H1 (cell line): ENCODE results near the gene RGS6. TPM values are rescaled to one million over a fixed set of nuclear protein-coding genes. Genes with fewer than 3 reads are reported as not detected.

Experiments used
- CTCF ChIA-PET: fragments of 300-600 bp; sonication (Branson Sonifier 250); formaldehyde crosslinking; loops from one replicate; lab custom pipeline; 2021; ENCODE audit not compliant: partially characterized antibody; lab: Charles Lee
- POLR2A ChIA-PET: fragments of 300-600 bp; sonication (Branson Sonifier 250); formaldehyde crosslinking; loops from one replicate; lab custom pipeline; 2021; ENCODE audit warnings: inconsistent platforms; ENCODE audit not compliant: partially characterized antibody; lab: Charles Lee
- DNase-seq, 2 experiments: peaks; one replicate each; pipeline versions ENCODE4 v3.0.0 to v3.0.0-alpha.2; 2010 to 2022; ENCODE audit warnings: low spot score in 2 of 2, low read depth in 1 of 2, mixed read lengths in 1 of 2
- FAIRE-seq: peaks from 2 replicates; lab custom pipeline; 2011; peaks lifted over from hg19 to GRCh38; lab: Jason Lieb, UNC
- H2AFZ ChIP-seq: 2 replicates; pipeline ENCODE4 v1.8.1; 2012; ENCODE audit warnings: low read length, inconsistent platforms
- H2AK5ac ChIP-seq: 2 replicates; pipeline ENCODE4 v1.6.1; 2013; ENCODE audit warnings: low read depth, low read length
- H2BK120ac ChIP-seq: replicated peaks from 2 replicates; pipeline ENCODE3; 2013; ENCODE audit warnings: low read depth, low read length, inconsistent platforms
- H2BK12ac ChIP-seq: 2 replicates; pipeline ENCODE4 v1.6.1; 2013; ENCODE audit warnings: low read depth, low read length
- H2BK15ac ChIP-seq: 2 replicates; pipeline ENCODE4 v1.6.1; 2013; ENCODE audit warnings: low read length
- H2BK20ac ChIP-seq: 2 replicates; pipeline ENCODE4 v1.6.1; 2013; ENCODE audit warnings: low read length
- H2BK5ac ChIP-seq: 2 replicates; pipeline ENCODE4 v1.6.1; 2013; ENCODE audit warnings: low read depth, low read length
- H3K14ac ChIP-seq: 2 replicates; pipeline ENCODE4 v1.6.1; 2013; ENCODE audit warnings: inconsistent platforms; ENCODE audit not compliant: insufficient read length
- H3K18ac ChIP-seq: 2 replicates; pipeline ENCODE4 v1.6.1; 2013; ENCODE audit warnings: low read length; ENCODE audit errors: extremely low read depth
- H3K23ac ChIP-seq: 2 replicates; pipeline ENCODE4 v1.6.1; 2013; ENCODE audit warnings: inconsistent platforms; ENCODE audit not compliant: insufficient read length
- H3K23me2 ChIP-seq: 2 replicates; pipeline ENCODE4 v1.6.1; 2013; ENCODE audit warnings: low read depth, low read length
- H3K27ac ChIP-seq: 2 replicates; pipeline ENCODE4 v1.6.1; 2011; ENCODE audit warnings: low read depth, low read length, inconsistent platforms
- H3K27me3 ChIP-seq, 4 experiments: replicated peaks in 1 of 4; 1 replicate in 1 of 4; 2 replicates in 3 of 4; pipeline versions ENCODE4 v1.6.1 to v1.8.1; 2011 to 2013; ENCODE audit warnings: low read length in 3 of 4, mild to moderate bottlenecking in 3 of 4, inconsistent platforms in 2 of 4, mixed read lengths in 2 of 4, moderate library complexity in 1 of 4; ENCODE audit not compliant: control insufficient read depth in 3 of 4, insufficient read depth in 3 of 4; ENCODE audit errors: extremely low read depth in 1 of 4
- H3K36me3 ChIP-seq, 4 experiments: 2 replicates each; pipeline versions ENCODE4 v1.6.1 to v1.8.1; 2011 to 2013; ENCODE audit warnings: mild to moderate bottlenecking in 4 of 4, low read length in 3 of 4, moderate library complexity in 2 of 4, control low read depth in 1 of 4, inconsistent platforms in 1 of 4; ENCODE audit not compliant: insufficient read depth in 4 of 4, control insufficient read depth in 2 of 4
- H3K4ac ChIP-seq: replicated peaks from 2 replicates; pipeline ENCODE3; 2013; ENCODE audit warnings: low read length, low read depth, mixed read lengths, inconsistent platforms; ENCODE audit not compliant: insufficient read length
- H3K4me1 ChIP-seq, 4 experiments: replicated peaks in 1 of 4; 1 replicate in 1 of 4; 2 replicates in 3 of 4; pipeline versions ENCODE4 v1.6.1 to v1.8.1; 2011 to 2013; ENCODE audit warnings: low read length in 3 of 4, inconsistent platforms in 2 of 4, mixed read lengths in 1 of 4; ENCODE audit not compliant: insufficient read depth in 4 of 4, control insufficient read depth in 3 of 4
- H3K4me2 ChIP-seq, 2 experiments: 2 replicates each; pipeline versions ENCODE4 v1.6.1 to v1.8.1; 2011 to 2013; ENCODE audit warnings: low read depth in 2 of 2, low read length in 2 of 2, control low read depth in 1 of 2, inconsistent platforms in 1 of 2, mild to moderate bottlenecking in 1 of 2; ENCODE audit not compliant: insufficient read depth in 1 of 2
- H3K4me3 ChIP-seq, 4 experiments: fragments of 200-600, 300-600 bp in 1 of 4; sonication (generic), shearing (Covaris generic), sonication (Bioruptor Twin) in 1 of 4; 2 replicates each; pipeline versions ENCODE4 v1.5.1 to v1.8.1; 2011 to 2016; ENCODE audit warnings: low read length in 4 of 4, low read depth in 3 of 4, control low read depth in 2 of 4, inconsistent platforms in 2 of 4, mild to moderate bottlenecking in 2 of 4, mixed read lengths in 1 of 4, moderate library complexity in 1 of 4; ENCODE audit not compliant: insufficient read depth in 2 of 4; ENCODE audit errors: extremely low read depth in 1 of 4
- H3K56ac ChIP-seq: replicated peaks from 2 replicates; pipeline ENCODE3; 2013; ENCODE audit warnings: low read depth, mild to moderate bottlenecking, mixed read lengths, low read length, inconsistent platforms; ENCODE audit not compliant: insufficient read length
- H3K79me1 ChIP-seq: 2 replicates; pipeline ENCODE4 v1.6.1; 2013; ENCODE audit warnings: low read depth, low read length, control low read depth
- H3K79me2 ChIP-seq, 2 experiments: 2 replicates each; pipeline versions ENCODE4 v1.6.1 to v1.8.1; 2012 to 2013; ENCODE audit warnings: low read length in 2 of 2, mild to moderate bottlenecking in 2 of 2, inconsistent platforms in 1 of 2; ENCODE audit not compliant: insufficient read depth in 2 of 2, control insufficient read depth in 1 of 2
- H3K9ac ChIP-seq, 4 experiments: replicated peaks in 1 of 4; 1 replicate in 1 of 4; 2 replicates in 3 of 4; pipeline versions ENCODE4 v1.6.1 to v1.8.1; 2011 to 2013; ENCODE audit warnings: low read depth in 3 of 4, low read length in 3 of 4, control low read depth in 2 of 4, mild to moderate bottlenecking in 2 of 4, moderate library complexity in 2 of 4, inconsistent platforms in 1 of 4; ENCODE audit errors: extremely low read depth in 1 of 4
- H3K9me3 ChIP-seq, 2 experiments: 2 replicates each; pipeline versions ENCODE4 v1.6.1 to v1.8.1; 2012 to 2013; ENCODE audit warnings: mild to moderate bottlenecking in 2 of 2, moderate library complexity in 2 of 2, control low read depth in 1 of 2, inconsistent platforms in 1 of 2, low read depth in 1 of 2, low read length in 1 of 2, mixed read lengths in 1 of 2; ENCODE audit not compliant: insufficient read depth in 2 of 2
- H4K20me1 ChIP-seq, 2 experiments: replicated peaks in 1 of 2; 2 replicates each; pipeline versions ENCODE3 to v1.8.1; 2011 to 2013; ENCODE audit warnings: inconsistent platforms in 2 of 2, low read length in 2 of 2, mild to moderate bottlenecking in 1 of 2; ENCODE audit not compliant: insufficient read depth in 2 of 2, control insufficient read depth in 1 of 2
- H4K5ac ChIP-seq: 2 replicates; pipeline ENCODE4 v1.6.1; 2013; ENCODE audit warnings: low read length, low read depth, mixed read lengths, inconsistent platforms; ENCODE audit not compliant: insufficient read length
- H4K8ac ChIP-seq: 2 replicates; pipeline ENCODE4 v1.8.0; 2013; ENCODE audit warnings: mild to moderate bottlenecking, moderate library complexity, low read length, inconsistent platforms; ENCODE audit not compliant: insufficient read depth; ENCODE audit errors: extremely low read depth
- H4K91ac ChIP-seq: replicated peaks from 2 replicates; pipeline ENCODE3; 2013; ENCODE audit warnings: low read length, mixed read lengths, inconsistent platforms; ENCODE audit not compliant: insufficient read length
- ATF2 ChIP-seq: IDR thresholded peaks from 2 replicates; pipeline ENCODE4 v1.6.1; 2012; ENCODE audit warnings: low read length, inconsistent platforms
- HDAC2 ChIP-seq, 2 experiments: fragments of 300-600 bp in 1 of 2; sonication (generic) in 1 of 2; IDR thresholded peaks; 2 replicates each; pipeline ENCODE4 v1.6.1; 2011 to 2012; ENCODE audit warnings: low read depth in 2 of 2, low read length in 2 of 2, mild to moderate bottlenecking in 2 of 2, moderate library complexity in 2 of 2, borderline replicate concordance in 1 of 2, inconsistent platforms in 1 of 2
- KDM1A ChIP-seq: fragments of 200-600, 300-600 bp; sonication (generic); IDR thresholded peaks from 2 replicates; pipeline ENCODE4 v1.7.1; 2016; ENCODE audit warnings: mild to moderate bottlenecking, low read length, borderline replicate concordance
- NRF1 ChIP-seq: IDR thresholded peaks from 2 replicates; pipeline ENCODE4 v1.6.1; 2011; ENCODE audit warnings: mild to moderate bottlenecking, low read depth, low read length, improper control_type of control experiment
- POLR2A ChIP-seq, 2 experiments: IDR thresholded peaks; 1 replicate in 1 of 2; 2 replicates in 1 of 2; pipeline ENCODE4 v1.6.1; 2011; ENCODE audit warnings: low read depth in 2 of 2, low read length in 2 of 2, mild to moderate bottlenecking in 2 of 2; ENCODE audit errors: control extremely low read depth in 1 of 2
- SP4 ChIP-seq: IDR thresholded peaks from 2 replicates; pipeline ENCODE4 v1.6.1; 2012; ENCODE audit warnings: low read length, inconsistent platforms
- SUZ12 ChIP-seq: fragments of 200-600 bp; sonication (generic); IDR thresholded peaks from 2 replicates; pipeline ENCODE4 v1.6.1; 2012; ENCODE audit warnings: mild to moderate bottlenecking, inconsistent platforms, low read length, moderate library complexity, mixed read lengths
- TAF7 ChIP-seq: optimal IDR thresholded peaks from 2 replicates; pipeline ENCODE3; 2011; ENCODE audit warnings: low read depth, mild to moderate bottlenecking, inconsistent platforms, low read length, moderate library complexity, borderline replicate concordance
- TCF12 ChIP-seq: IDR thresholded peaks from 2 replicates; pipeline ENCODE4 v1.6.1; 2011; ENCODE audit warnings: low read depth, mild to moderate bottlenecking, low read length
- USF2 ChIP-seq: IDR thresholded peaks from 2 replicates; pipeline ENCODE4 v1.6.1; 2011; ENCODE audit warnings: low read length, improper control_type of control experiment
- whole genome bisulfite sequencing, 2 experiments: shearing (Covaris generic) in 1 of 2; methylation state at CpG; one replicate each; pipeline versions ENCODE4 v1.1.6 to v1.1.7; 2013 to 2015; ENCODE audit warnings: low lambda C conversion rate in 2 of 2, mixed read lengths in 2 of 2, inconsistent platforms in 1 of 2, low coverage in 1 of 2, missing lambda C conversion rate in 1 of 2; ENCODE audit not compliant: insufficient replicate concordance in 2 of 2, insufficient coverage in 1 of 2, insufficient read length in 1 of 2; ENCODE audit errors: extremely low coverage in 1 of 2, missing lambda C conversion rate in 1 of 2; 5-methylcytosine and 5-hydroxymethylcytosine counted together
- polyA plus RNA-seq, 7 experiments: library from polyadenylated mRNA; depleted of rRNA in 3 of 7; stranded (reverse) in 5 of 7; unstranded in 2 of 7; fragments of >200 nt in 5 of 7; fragments of 200-250 nt in 2 of 7; gene quantifications; 1 replicate in 5 of 7; 2 replicates in 1 of 7; 4 replicates in 1 of 7; pipeline versions ENCODE4 v1.2.1 to v1.2.3, GENCODE V29; 2011 to 2013; ENCODE audit warnings: missing spikeins in 2 of 7, mixed read lengths in 2 of 7
- total RNA-seq: library from RNA; stranded (reverse); fragmentation: NEBNext Ultra II Directional; extraction: Animal tissue kit (Norgen Biotek cat#: 25700); gene quantifications from 2 replicates; pipeline ENCODE4 v1.2.1, GENCODE V29; 2021

RGS6 gene
- total and polyA plus RNA-seq, 2 of the 8 experiments (the other 6 are each of a cell fraction or from before 2014, with no cell fraction given): 0.26 to 1.1 TPM

DNA sequence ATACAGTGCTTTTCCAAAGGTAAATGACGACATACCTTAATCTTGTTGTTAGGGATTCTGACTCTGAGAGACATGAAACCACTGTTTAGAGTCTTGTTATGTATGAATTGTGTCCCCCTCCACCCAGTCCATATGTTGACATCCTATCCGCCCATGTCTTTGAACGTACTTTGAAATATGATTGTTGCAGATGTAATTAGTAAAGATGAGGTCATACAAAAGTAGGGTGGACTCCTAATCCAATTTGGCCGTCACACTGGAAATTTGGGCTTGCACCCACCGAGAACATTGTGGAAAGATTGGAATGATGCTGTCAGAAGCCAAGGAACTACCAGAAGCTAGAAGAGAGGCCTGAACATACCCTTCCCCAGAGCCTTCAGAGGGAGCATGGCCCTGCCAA lies 62.2 kb downstream of the RGS6 start:
- FAIRE-seq: no peak
- TF ChIP-seq SP4: no peak
- TF ChIP-seq HDAC2 (IDR thresholded peaks at IDR 0.05; ENCODE audit: borderline replicate concordance in 1 of 2, low read depth in 2 of 2, low read length in 2 of 2): no peak
- no peak for TF ChIP-seq ATF2
- TF ChIP-seq NRF1: no peak
- no peak for TF ChIP-seq KDM1A
- TF ChIP-seq TAF7: no peak
- no peak for TF ChIP-seq SUZ12
- no peak for TF ChIP-seq USF2
- TF ChIP-seq POLR2A (IDR thresholded peaks at IDR 0.05; ENCODE audit: control extremely low read depth in 1 of 2, low read depth in 2 of 2, low read length in 2 of 2): no peak
- TF ChIP-seq TCF12: no peak

More for the DNA sequence above, 62.2 kb downstream of the RGS6 start:
- POLR2A ChIA-PET: no interaction called here
- H3K18ac ChIP-seq: no peak overlapping the region
- H3K79me1 ChIP-seq: no peaks in the 10 kb centered on the region
- H3K56ac ChIP-seq: no peak overlapping the region
- no peak overlapping the region for H4K91ac ChIP-seq
- no peak overlapping the region for H3K9ac ChIP-seq
- no peak overlapping the region for H2BK5ac ChIP-seq
- H2AK5ac ChIP-seq: no peak overlapping the region
- no peaks in the 10 kb centered on the region for H3K36me3 ChIP-seq
- H4K20me1 ChIP-seq: no peaks in the 10 kb centered on the region
- H3K27ac ChIP-seq: no peak overlapping the region
- no peaks in the 10 kb centered on the region for H3K4me1 ChIP-seq
- DNase-seq: no peak
- H2AFZ ChIP-seq: no peak overlapping the region
- no peak overlapping the region for H4K5ac ChIP-seq
- no peaks in the 10 kb centered on the region for H3K79me2 ChIP-seq
- no peak overlapping the region for H2BK15ac ChIP-seq
- H3K23me2 ChIP-seq: no peaks in the 10 kb centered on the region
- H3K4me2 ChIP-seq: no peak overlapping the region
- H2BK120ac ChIP-seq: no peak overlapping the region
- CTCF ChIA-PET: no interaction called here
- H3K23ac ChIP-seq: no peak overlapping the region
- no peaks in the 10 kb centered on the region for H3K9me3 ChIP-seq
- no peak overlapping the region for H3K4ac ChIP-seq
- no peak overlapping the region for H3K14ac ChIP-seq
- no peaks in the 10 kb centered on the region for H3K27me3 ChIP-seq
- WGBS, 2 experiments: 96% methylated on average over 5 of the region's 5 CpGs; no CpG with 5 or more reads in 1 of the 2 experiments
- H2BK20ac ChIP-seq: no peak overlapping the region
- no peak overlapping the region for H4K8ac ChIP-seq
- H3K4me3 ChIP-seq: no peak overlapping the region
- no peak overlapping the region for H2BK12ac ChIP-seq
